ENCODE measurements around the gene CALU.

DNA sequence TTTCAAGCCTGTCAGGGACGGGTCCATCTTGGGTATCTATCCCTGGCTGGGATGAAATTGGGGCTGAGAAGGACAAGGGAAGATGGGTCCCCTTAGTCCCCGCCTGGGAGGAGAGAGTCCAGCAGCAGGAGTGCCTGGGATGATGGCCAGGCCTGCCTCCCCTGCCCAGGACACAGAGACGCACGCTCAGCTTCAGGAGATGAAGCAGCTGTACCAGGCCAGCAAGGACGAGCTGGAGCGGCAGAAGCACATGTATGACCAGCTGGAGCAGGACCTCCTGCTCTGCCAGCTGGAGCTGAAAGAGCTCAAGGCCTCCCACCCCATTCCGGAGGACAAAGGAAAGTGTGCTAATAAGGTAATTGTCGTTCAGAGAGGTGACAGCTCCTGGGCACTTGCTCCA, 68.0 kb downstream of the CALU start:
- TF ChIP-seq EZH2 (IDR thresholded peaks at IDR 0.05; ENCODE audit: insufficient read depth, poor library complexity, severe bottlenecking) (no peak), EZH2phosphoT487 (IDR thresholded peaks at IDR 0.05; ENCODE audit: insufficient read depth, low read depth) (no peak)

Measured in GM23248 (cell line).